Measurements from ENCODE around the gene LHFPL3. TPM values are rescaled to one million over a fixed set of nuclear protein-coding genes. Genes with fewer than 3 reads are reported as not detected.

LHFPL3 gene
- total RNA-seq, 1 experiment from 2014 or later = 0.83 TPM

GRCh38 chr7:104795086-104795485, 466.7 kb downstream of the LHFPL3 start (continued):
- TF ChIP-seq SMAD4 (CRISPR knock-in tag; IDR thresholded peaks at IDR 0.05) (no peak), OVOL2 (CRISPR knock-in tag; IDR thresholded peaks at IDR 0.05; ENCODE audit: borderline replicate concordance) (no peak), HMGXB4 (CRISPR knock-in tag; IDR thresholded peaks at IDR 0.05) (no peak), HMGA2 (CRISPR knock-in tag; IDR thresholded peaks at IDR 0.05) (no peak), GABPB1 (CRISPR knock-in tag; IDR thresholded peaks at IDR 0.05) (no peak)

- Mint-ChIP-seq H3K27ac (no peak overlapping the region), H3K9me3 (no peaks in the 10 kb centered on the region), H3K4me1 (peaks cover 5% of the 10 kb centered on the region), H3K27me3 (ENCODE audit: low read depth) (no peaks in the 10 kb centered on the region; the same call in 1 of the 2 replicates), H3K4me3 (no peak overlapping the region), H3K36me3 (no peaks in the 10 kb centered on the region)
- ChIA-PET CTCF (interaction anchor here (0.6 to 2.4 kb wide), 4 partner anchors 53 to 152 kb away, joined by 3 to 6 read pairs (median 4); no protein-coding TSS in a partner anchor), POLR2A (no interaction called here)
- TF ChIP-seq NFYB (CRISPR knock-in tag; conservative IDR thresholded peaks at IDR 0.05; ENCODE audit: low read depth) (no peak), CDX4 (CRISPR knock-in tag; IDR thresholded peaks at IDR 0.05; ENCODE audit: borderline replicate concordance) (no peak), ZNF416 (CRISPR knock-in tag; IDR thresholded peaks at IDR 0.05) (no peak), CREB1 (CRISPR knock-in tag; IDR thresholded peaks at IDR 0.05) (no peak), GTF2I (CRISPR knock-in tag; conservative IDR thresholded peaks at IDR 0.05) (no peak), CBFB (CRISPR knock-in tag; IDR thresholded peaks at IDR 0.05; ENCODE audit: low read depth) (no peak), NR3C1 (CRISPR knock-in tag; conservative IDR thresholded peaks at IDR 0.05; ENCODE audit: low read depth) (no peak), IRF1 (CRISPR knock-in tag; IDR thresholded peaks at IDR 0.05) (no peak), ZNF281 (CRISPR knock-in tag; IDR thresholded peaks at IDR 0.05) (no peak), ZNF317 (CRISPR knock-in tag; IDR thresholded peaks at IDR 0.05; ENCODE audit: borderline replicate concordance, low read depth) (no peak)
- DNase-seq (ENCODE audit: low spot score) = no peak
- peak; percentile 65 for ATAC-seq
Measured at GRCh38 chr7:104795616-104796398, 467.4 kb downstream of the LHFPL3 start.

GRCh38 chr7:104800307-104800706, 471.9 kb downstream of the LHFPL3 start:
- CTCF ChIA-PET = interaction anchor here (1.6 kb wide), 1 partner anchor 28 kb away, joined by 4 read pairs; no protein-coding TSS in a partner anchor

More at GRCh38 chr7:104800307-104800706, 471.9 kb downstream of the LHFPL3 start:
- H3K27ac Mint-ChIP-seq = no peak overlapping the region
- DNase-seq (ENCODE audit: low spot score) (no peak), ATAC-seq (no peak)
- H3K36me3 Mint-ChIP-seq = no peaks in the 10 kb centered on the region
- no peak overlapping the region for H3K4me3 Mint-ChIP-seq
- POLR2A ChIA-PET = no interaction called here
- H3K27me3 Mint-ChIP-seq (ENCODE audit: low read depth) = no peaks in the 10 kb centered on the region
- peaks cover 4% of the 10 kb centered on the region; the same call in 1 of the 2 replicates for H3K9me3 Mint-ChIP-seq
- TF ChIP-seq E2F4 (CRISPR knock-in tag; IDR thresholded peaks at IDR 0.05; ENCODE audit: borderline replicate concordance, low read depth) (no peak), ZBTB43 (CRISPR knock-in tag; IDR thresholded peaks at IDR 0.05) (no peak), RELA (CRISPR knock-in tag; IDR thresholded peaks at IDR 0.05; ENCODE audit: borderline replicate concordance) (no peak), SMAD4 (CRISPR knock-in tag; IDR thresholded peaks at IDR 0.05) (no peak), RORB (CRISPR knock-in tag; IDR thresholded peaks at IDR 0.05) (no peak), MYBL2 (CRISPR knock-in tag; IDR thresholded peaks at IDR 0.05) (no peak)
- H3K4me1 Mint-ChIP-seq = peaks cover 5% of the 10 kb centered on the region

Measured in WTC11 (cell line).